Measurements from ENCODE around the gene ACTRT1. TPM values are rescaled to one million over a fixed set of nuclear protein-coding genes. Genes with fewer than 3 reads are reported as not detected.

ACTRT1 gene
- 10 to 100 TPM in 1 of 8 experiments, 1 to 10 TPM in 1, not detected in 6; 2.0 to 11.0 TPM for total RNA-seq

DNA sequence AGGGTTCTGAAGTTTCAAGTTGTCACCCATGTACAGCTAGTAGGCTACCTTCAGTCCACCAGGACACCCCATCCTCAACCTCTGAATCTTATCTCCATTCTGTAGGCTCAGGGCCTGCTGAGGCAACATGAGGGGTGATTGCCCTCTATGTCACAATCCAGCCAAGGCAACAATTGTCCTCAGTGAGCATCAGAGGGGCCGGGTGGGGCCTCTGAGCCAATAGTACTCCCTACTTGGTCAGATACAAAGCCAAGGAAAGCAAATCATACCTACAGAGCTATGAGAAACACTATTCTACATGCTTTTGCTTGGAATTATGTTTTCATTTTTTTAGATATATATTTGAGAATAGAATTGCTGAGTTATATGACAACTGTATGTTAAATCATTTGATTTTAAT is at the start of gene ACTRT1:
ACTRT1 (minus strand) TSS at position 101 of the 400 bp plus-strand sequence. CDS start 197 bp downstream, outside the sequence.
- no peak within 1 kb of the TSS for H3K27ac ChIP-seq
- in situ Hi-C loops (cut with MboI; ENCODE audit: low pct_unique_long_range_greater_than_20kb in 2 of 9, low sequenced_read_pairs in 9 of 9, unreplicated experiment in 9 of 9) = no loop called here
- ATAC-seq (replicated peaks in 6 of 8) = no peak
- 13% methylated on average over 1 of the region's 1 CpG; no CpG with 5 or more reads in 9 of the 10 experiments for WGBS, 10 experiments
- no peak within 1 kb of the TSS for H3K4me3 ChIP-seq
- no peaks in the 10 kb centered on the region for H3K4me1 ChIP-seq (replicated peaks in 1 of 2)

GRCh38 chrX:128078545-128078944 is 26.3 kb upstream of the ACTRT1 start:
- ATAC-seq (replicated peaks in 6 of 8) = no peak
- 0 to 73% (median 21%) methylated on average over 1 to 2 of the region's 2 CpGs; no CpG with 5 or more reads in 6 of the 10 experiments for WGBS, 10 experiments
- in situ Hi-C loops (cut with MboI; ENCODE audit: low pct_unique_long_range_greater_than_20kb in 2 of 9, low sequenced_read_pairs in 9 of 9, unreplicated experiment in 9 of 9) = no loop called here

GRCh38 chrX:128057421-128057820 is 5.2 kb upstream of the ACTRT1 start:
- H3K4me3 ChIP-seq = no peak overlapping the region
- ATAC-seq (replicated peaks in 6 of 8) = no peak
- in situ Hi-C loops (cut with MboI; ENCODE audit: low pct_unique_long_range_greater_than_20kb in 2 of 9, low sequenced_read_pairs in 9 of 9, unreplicated experiment in 9 of 9) = no loop called here
- WGBS, 10 experiments = 25 to 92% (median 68%) methylated on average over 1 to 2 of the region's 2 CpGs; no CpG with 5 or more reads in 6 of the 10 experiments
- no peaks in the 10 kb centered on the region for H3K4me1 ChIP-seq (replicated peaks in 1 of 2)
- no peak overlapping the region for H3K27ac ChIP-seq

More at GRCh38 chrX:128078545-128078944, 26.3 kb upstream of the ACTRT1 start:
- H3K4me1 ChIP-seq (replicated peaks in 1 of 2) = no peaks in the 10 kb centered on the region
- no peak overlapping the region for H3K27ac ChIP-seq
- no peak overlapping the region for H3K4me3 ChIP-seq

DNA sequence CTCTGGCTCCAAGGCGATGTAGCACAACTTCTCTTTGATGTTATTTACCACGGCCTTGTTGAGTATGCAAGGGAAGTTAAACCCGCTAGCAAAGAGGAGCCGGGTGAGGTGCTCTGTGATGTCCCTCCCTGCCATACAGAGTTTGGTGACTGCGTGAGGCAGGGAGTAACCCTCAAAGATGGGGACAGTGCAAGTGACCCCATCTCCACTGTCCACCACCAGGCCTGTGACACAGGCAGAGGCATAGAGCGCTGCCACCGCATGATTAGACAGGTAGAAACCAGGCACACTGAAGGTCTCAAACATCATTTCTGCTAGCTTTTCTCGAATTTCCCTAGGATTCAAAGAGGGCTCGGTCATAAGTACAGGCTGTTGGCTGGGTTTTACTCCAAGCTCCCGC is 677 bp downstream of the ACTRT1 start:
- WGBS, 10 experiments = 59 to 100% (median 78%) methylated on average over 1 to 4 of the region's 10 CpGs; no CpG with 5 or more reads in 6 of the 10 experiments
- no peak for ATAC-seq (replicated peaks in 6 of 8)
- in situ Hi-C loops (cut with MboI; ENCODE audit: low pct_unique_long_range_greater_than_20kb in 2 of 9, low sequenced_read_pairs in 9 of 9, unreplicated experiment in 9 of 9) = no loop called here

DNA sequence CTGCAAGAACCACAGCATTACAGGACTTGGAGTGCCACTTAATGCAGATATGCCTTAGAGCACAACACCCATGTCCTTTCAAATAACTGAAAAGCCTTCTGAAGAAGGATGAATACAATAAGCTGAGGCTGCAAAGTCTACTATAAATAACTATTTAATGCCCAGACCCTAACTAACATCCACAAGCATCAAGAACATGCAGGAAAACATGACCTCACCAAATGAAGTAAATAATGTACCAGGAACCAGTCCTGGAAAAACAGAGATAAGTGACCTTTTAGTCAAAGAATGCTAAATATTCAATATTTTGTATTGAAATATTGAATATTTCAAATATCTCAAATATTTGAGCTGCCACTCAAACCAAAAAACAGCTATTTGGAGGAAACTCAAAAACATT is 16.9 kb downstream of the ACTRT1 start:
- H3K27ac ChIP-seq = no peak overlapping the region
- no peak overlapping the region for H3K4me3 ChIP-seq
- in situ Hi-C loops (cut with MboI; ENCODE audit: low pct_unique_long_range_greater_than_20kb in 2 of 9, low sequenced_read_pairs in 9 of 9, unreplicated experiment in 9 of 9) = no loop called here
- ATAC-seq (replicated peaks in 6 of 8) = no peak
- H3K4me1 ChIP-seq (replicated peaks in 1 of 2) = no peaks in the 10 kb centered on the region

More for the DNA sequence above, 677 bp downstream of the ACTRT1 start:
- no peaks in the 10 kb centered on the region for H3K4me1 ChIP-seq (replicated peaks in 1 of 2)
- no peak overlapping the region for H3K4me3 ChIP-seq
- no peak overlapping the region for H3K27ac ChIP-seq

DNA sequence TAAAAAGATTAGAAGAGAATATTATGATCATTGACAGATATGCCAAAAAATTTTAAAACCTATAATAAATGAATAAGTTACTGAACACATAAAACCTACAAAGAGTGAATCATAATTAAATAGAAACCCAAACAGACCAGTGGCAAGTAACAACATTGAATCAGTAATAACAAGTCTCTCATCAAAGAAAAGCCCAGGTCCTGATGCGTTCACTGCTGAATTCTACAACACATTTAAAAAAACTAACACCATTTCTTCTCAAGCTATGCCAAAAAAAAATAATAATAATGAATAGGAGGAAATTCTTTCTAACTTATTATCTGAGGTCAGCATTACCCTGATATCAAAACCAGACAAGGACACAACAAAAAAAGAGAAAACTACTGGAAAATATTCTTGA is 30.6 kb downstream of the ACTRT1 start:
- WGBS, 10 experiments = 0 to 100% (median 69%) methylated on average over 1 of the region's 1 CpG; no CpG with 5 or more reads in 5 of the 10 experiments
- no peak for ATAC-seq (replicated peaks in 6 of 8)

GRCh38 chrX:128020701-128021100 is 31.5 kb downstream of the ACTRT1 start:
- H3K27ac ChIP-seq = no peak overlapping the region
- 0 to 100% (median 61%) methylated on average over 1 to 2 of the region's 2 CpGs; no CpG with 5 or more reads in 6 of the 10 experiments for WGBS, 10 experiments
- in situ Hi-C loops (cut with MboI; ENCODE audit: low pct_unique_long_range_greater_than_20kb in 2 of 9, low sequenced_read_pairs in 9 of 9, unreplicated experiment in 9 of 9) = no loop called here
- H3K4me1 ChIP-seq (replicated peaks in 1 of 2) = no peaks in the 10 kb centered on the region
- H3K4me3 ChIP-seq = no peak overlapping the region
- no peak for ATAC-seq (replicated peaks in 6 of 8)

More for the DNA sequence above, 30.6 kb downstream of the ACTRT1 start:
- Histone ChIP-seq H3K4me1 (replicated peaks in 1 of 2) (no peaks in the 10 kb centered on the region), H3K4me3 (no peak overlapping the region), H3K27ac (no peak overlapping the region)
- in situ Hi-C loops (cut with MboI; ENCODE audit: low pct_unique_long_range_greater_than_20kb in 2 of 9, low sequenced_read_pairs in 9 of 9, unreplicated experiment in 9 of 9) = no loop called here

GRCh38 chrX:128019218-128019617 is 33.0 kb downstream of the ACTRT1 start:
- Histone ChIP-seq H3K4me1 (replicated peaks in 1 of 2) (no peaks in the 10 kb centered on the region), H3K27ac (no peak overlapping the region), H3K4me3 (no peak overlapping the region)
- in situ Hi-C loops (cut with MboI; ENCODE audit: low pct_unique_long_range_greater_than_20kb in 2 of 9, low sequenced_read_pairs in 9 of 9, unreplicated experiment in 9 of 9) = no loop called here
- ATAC-seq (replicated peaks in 6 of 8) = no peak
- WGBS, 10 experiments = 0 to 94% (median 30%) methylated on average over 2 of the region's 2 CpGs; no CpG with 5 or more reads in 2 of the 10 experiments

- Histone ChIP-seq H3K27ac (no peak overlapping the region), H3K4me3 (no peak overlapping the region), H3K4me1 (replicated peaks in 1 of 2) (no peaks in the 10 kb centered on the region)
- ATAC-seq (replicated peaks in 6 of 8) = no peak
- WGBS, 10 experiments = 0 to 50% methylated on average over 1 of the region's 1 CpG; no CpG with 5 or more reads in 8 of the 10 experiments
- in situ Hi-C loops (cut with MboI; ENCODE audit: low pct_unique_long_range_greater_than_20kb in 2 of 9, low sequenced_read_pairs in 9 of 9, unreplicated experiment in 9 of 9) = no loop called here
These were observed 40.2 kb downstream of the ACTRT1 start for GRCh38 chrX:128012015-128012414.

- Histone ChIP-seq H3K4me1 (replicated peaks in 1 of 2) (no peaks in the 10 kb centered on the region), H3K4me3 (no peak overlapping the region), H3K27ac (no peak overlapping the region)
- in situ Hi-C loops (cut with MboI; ENCODE audit: low pct_unique_long_range_greater_than_20kb in 2 of 9, low sequenced_read_pairs in 9 of 9, unreplicated experiment in 9 of 9) = no loop called here
- ATAC-seq (replicated peaks in 6 of 8) = no peak
These were observed 44.3 kb downstream of the ACTRT1 start for GRCh38 chrX:128007882-128008281.
